Measurements from ENCODE around the gene SRR.
"Not testable (repeated sequence)": the region's sequence is repeated elsewhere in the genome, so short reads cannot be mapped to it uniquely, and the experiment has no call there.

Gene SRR

GRCh38 chr17:2297023-2297422 is 6.7 kb upstream of the SRR start:
- Histone ChIP-seq H3K27me3 (ENCODE audit: control insufficient read depth, insufficient read depth, low read length) (no peaks in the 10 kb centered on the region), H3K4me3 (ENCODE audit: low read length) (no peak overlapping the region), H3K9ac (ENCODE audit: low read length) (no peak overlapping the region), H3K9me3 (ENCODE audit: control insufficient read depth, low read depth, low read length) (no peaks in the 10 kb centered on the region), H3K4me1 (ENCODE audit: control insufficient read depth, low read depth, low read length) (no peaks in the 10 kb centered on the region), H3K36me3 (ENCODE audit: control insufficient read depth, low read depth, low read length) (peaks cover 58% of the 10 kb centered on the region), H3K27ac (ENCODE audit: low read length) (no peak overlapping the region)

GRCh38 chr17:2299136-2299535 is 4.6 kb upstream of the SRR start:
- Histone ChIP-seq H3K4me3 (ENCODE audit: low read length) (no peak overlapping the region), H3K27ac (ENCODE audit: low read length) (no peak overlapping the region), H3K36me3 (ENCODE audit: control insufficient read depth, low read depth, low read length) (peaks cover 46% of the 10 kb centered on the region), H3K4me1 (ENCODE audit: control insufficient read depth, low read depth, low read length) (no peaks in the 10 kb centered on the region), H3K27me3 (ENCODE audit: control insufficient read depth, insufficient read depth, low read length) (no peaks in the 10 kb centered on the region), H3K9me3 (ENCODE audit: control insufficient read depth, low read depth, low read length) (no peaks in the 10 kb centered on the region), H3K9ac (ENCODE audit: low read length) (no peak overlapping the region)

GRCh38 chr17:2299756-2300155 is 4.0 kb upstream of the SRR start:
- Histone ChIP-seq H3K27me3 (ENCODE audit: control insufficient read depth, insufficient read depth, low read length) (no peaks in the 10 kb centered on the region), H3K4me1 (ENCODE audit: control insufficient read depth, low read depth, low read length) (no peaks in the 10 kb centered on the region), H3K4me3 (ENCODE audit: low read length) (no peak overlapping the region), H3K27ac (ENCODE audit: low read length) (no peak overlapping the region), H3K9me3 (ENCODE audit: control insufficient read depth, low read depth, low read length) (no peaks in the 10 kb centered on the region), H3K36me3 (ENCODE audit: control insufficient read depth, low read depth, low read length) (peaks cover 43% of the 10 kb centered on the region), H3K9ac (ENCODE audit: low read length) (no peak overlapping the region)

- no peaks in the 10 kb centered on the region for H3K9me3 ChIP-seq (ENCODE audit: control insufficient read depth, low read depth, low read length)
- H3K4me1 ChIP-seq (ENCODE audit: control insufficient read depth, low read depth, low read length), result no peaks in the 10 kb centered on the region
- H3K36me3 ChIP-seq (ENCODE audit: control insufficient read depth, low read depth, low read length), result peaks cover 17% of the 10 kb centered on the region
- peak overlapping the region; percentile 48 for H3K27ac ChIP-seq (ENCODE audit: low read length)
- H3K9ac ChIP-seq (ENCODE audit: low read length), result peak overlapping the region; percentile 89
- H3K4me3 ChIP-seq (ENCODE audit: low read length), result peak overlapping the region; percentile 93
- H3K27me3 ChIP-seq (ENCODE audit: control insufficient read depth, insufficient read depth, low read length), result no peaks in the 10 kb centered on the region
Measured at GRCh38 chr17:2302778-2303203, 959 bp upstream of the SRR start.

- no peak overlapping the region for H3K4me3 ChIP-seq (ENCODE audit: low read length)
Measured at GRCh38 chr17:2304931-2305330, 1.2 kb downstream of the SRR start.

GRCh38 chr17:2309338-2310154 is 5.8 kb downstream of the SRR start:
- Histone ChIP-seq H3K9ac (ENCODE audit: low read length) (no peak overlapping the region), H3K9me3 (ENCODE audit: control insufficient read depth, low read depth, low read length) (no peaks in the 10 kb centered on the region), H3K27ac (ENCODE audit: low read length) (no peak overlapping the region), H3K27me3 (ENCODE audit: control insufficient read depth, insufficient read depth, low read length) (no peaks in the 10 kb centered on the region), H3K4me3 (ENCODE audit: low read length) (no peak overlapping the region), H3K36me3 (ENCODE audit: control insufficient read depth, low read depth, low read length) (no peaks in the 10 kb centered on the region), H3K4me1 (ENCODE audit: control insufficient read depth, low read depth, low read length) (no peaks in the 10 kb centered on the region)

More at GRCh38 chr17:2304931-2305330, 1.2 kb downstream of the SRR start:
- no peaks in the 10 kb centered on the region for H3K4me1 ChIP-seq (ENCODE audit: control insufficient read depth, low read depth, low read length)
- no peak overlapping the region for H3K9ac ChIP-seq (ENCODE audit: low read length)
- H3K9me3 ChIP-seq (ENCODE audit: control insufficient read depth, low read depth, low read length), result no peaks in the 10 kb centered on the region
- H3K27ac ChIP-seq (ENCODE audit: low read length), result no peak overlapping the region
- no peaks in the 10 kb centered on the region for H3K27me3 ChIP-seq (ENCODE audit: control insufficient read depth, insufficient read depth, low read length)
- peaks cover 3% of the 10 kb centered on the region for H3K36me3 ChIP-seq (ENCODE audit: control insufficient read depth, low read depth, low read length)

- H3K36me3 ChIP-seq (ENCODE audit: control insufficient read depth, low read depth, low read length), result no peaks in the 10 kb centered on the region
- no peaks in the 10 kb centered on the region for H3K27me3 ChIP-seq (ENCODE audit: control insufficient read depth, insufficient read depth, low read length)
- H3K4me1 ChIP-seq (ENCODE audit: control insufficient read depth, low read depth, low read length), result no peaks in the 10 kb centered on the region
- H3K27ac ChIP-seq (ENCODE audit: low read length), result no peak overlapping the region
- no peaks in the 10 kb centered on the region for H3K9me3 ChIP-seq (ENCODE audit: control insufficient read depth, low read depth, low read length)
- H3K4me3 ChIP-seq (ENCODE audit: low read length), result no peak overlapping the region
- H3K9ac ChIP-seq (ENCODE audit: low read length), result no peak overlapping the region
Measured at GRCh38 chr17:2312736-2313135, 9.0 kb downstream of the SRR start.

GRCh38 chr17:2316916-2317205 is 13.1 kb downstream of the SRR start:
- H3K36me3 ChIP-seq (ENCODE audit: control insufficient read depth, low read depth, low read length); H3K9me3 ChIP-seq (ENCODE audit: control insufficient read depth, low read depth, low read length); H3K27ac ChIP-seq (ENCODE audit: low read length); H3K4me1 ChIP-seq (ENCODE audit: control insufficient read depth, low read depth, low read length); H3K9ac ChIP-seq (ENCODE audit: low read length); H3K27me3 ChIP-seq (ENCODE audit: control insufficient read depth, insufficient read depth, low read length); H3K4me3 ChIP-seq (ENCODE audit: low read length): not testable (repeated sequence)

- Histone ChIP-seq H3K36me3 (ENCODE audit: control insufficient read depth, low read depth, low read length) (peaks cover 1% of the 10 kb centered on the region), H3K9me3 (ENCODE audit: control insufficient read depth, low read depth, low read length) (no peaks in the 10 kb centered on the region), H3K4me1 (ENCODE audit: control insufficient read depth, low read depth, low read length) (no peaks in the 10 kb centered on the region), H3K9ac (ENCODE audit: low read length) (no peak overlapping the region), H3K4me3 (ENCODE audit: low read length) (no peak overlapping the region), H3K27ac (ENCODE audit: low read length) (no peak overlapping the region), H3K27me3 (ENCODE audit: control insufficient read depth, insufficient read depth, low read length) (no peaks in the 10 kb centered on the region)
Measured at GRCh38 chr17:2317796-2318195, 14.0 kb downstream of the SRR start.

- Histone ChIP-seq H3K27me3 (ENCODE audit: control insufficient read depth, insufficient read depth, low read length) (no peaks in the 10 kb centered on the region), H3K27ac (ENCODE audit: low read length) (no peak overlapping the region), H3K4me1 (ENCODE audit: control insufficient read depth, low read depth, low read length) (no peaks in the 10 kb centered on the region), H3K36me3 (ENCODE audit: control insufficient read depth, low read depth, low read length) (peaks cover 14% of the 10 kb centered on the region), H3K9me3 (ENCODE audit: control insufficient read depth, low read depth, low read length) (no peaks in the 10 kb centered on the region), H3K9ac (ENCODE audit: low read length) (no peak overlapping the region), H3K4me3 (ENCODE audit: low read length) (no peak overlapping the region)
Measured at GRCh38 chr17:2319051-2319450, 15.3 kb downstream of the SRR start.

- Histone ChIP-seq H3K9ac (ENCODE audit: low read length) (no peak overlapping the region), H3K9me3 (ENCODE audit: control insufficient read depth, low read depth, low read length) (no peaks in the 10 kb centered on the region), H3K4me3 (ENCODE audit: low read length) (no peak overlapping the region), H3K27ac (ENCODE audit: low read length) (no peak overlapping the region), H3K4me1 (ENCODE audit: control insufficient read depth, low read depth, low read length) (no peaks in the 10 kb centered on the region), H3K36me3 (ENCODE audit: control insufficient read depth, low read depth, low read length) (peaks cover 33% of the 10 kb centered on the region), H3K27me3 (ENCODE audit: control insufficient read depth, insufficient read depth, low read length) (no peaks in the 10 kb centered on the region)
Measured at GRCh38 chr17:2321399-2321798, 17.6 kb downstream of the SRR start.

- H3K36me3 ChIP-seq (ENCODE audit: control insufficient read depth, low read depth, low read length), result peaks cover 51% of the 10 kb centered on the region
- H3K4me1 ChIP-seq (ENCODE audit: control insufficient read depth, low read depth, low read length), result no peaks in the 10 kb centered on the region
- H3K27me3 ChIP-seq (ENCODE audit: control insufficient read depth, insufficient read depth, low read length), result no peaks in the 10 kb centered on the region
- H3K27ac ChIP-seq (ENCODE audit: low read length), result no peak overlapping the region
- no peak overlapping the region for H3K9ac ChIP-seq (ENCODE audit: low read length)
- H3K9me3 ChIP-seq (ENCODE audit: control insufficient read depth, low read depth, low read length), result no peaks in the 10 kb centered on the region
- H3K4me3 ChIP-seq (ENCODE audit: low read length), result no peak overlapping the region
Measured at GRCh38 chr17:2323629-2324314, 20.0 kb downstream of the SRR start.
